Omental fat pad (tissue), 4 donors: ENCODE measurements around the gene RALGPS2. TPM values are rescaled to one million over a fixed set of nuclear protein-coding genes. Genes with fewer than 3 reads are reported as not detected.
"Not testable (repeated sequence)": the region's sequence is repeated elsewhere in the genome, so short reads cannot be mapped to it uniquely, and the experiment has no call there.

ENCODE experiments used
- ATAC-seq: fragments of 150-250 bp; one replicate; pipeline ENCODE4 v1.9.1; 2016; ENCODE audit warnings: mild to moderate bottlenecking, moderate library complexity; ENCODE audit not compliant: low FRiP score
- DNase-seq: peaks from one replicate; pipeline ENCODE4 v3.0.0-alpha.2; 2019; ENCODE audit warnings: low spot score
- total RNA-seq, 4 donors: library from RNA; depleted of rRNA; stranded (reverse); fragments of >200 nt; gene quantifications; one replicate each; pipeline ENCODE4 v1.1.0, GENCODE V29; 2016
- TF ChIP-seq, protein P1 (sequence below), 3 donors: fragments of 450-650 bp; IDR thresholded peaks; one replicate each; pipeline ENCODE4 v1.5.1; 2016 to 2017; ENCODE audit warnings: antibody characterized with exemption in 3 of 3, mild to moderate bottlenecking in 3 of 3, moderate library complexity in 2 of 3

RALGPS2 gene
- total RNA-seq, 4 donors from 2014 or later, result 13.1 to 32.1 (median 21.4) TPM

DNA sequence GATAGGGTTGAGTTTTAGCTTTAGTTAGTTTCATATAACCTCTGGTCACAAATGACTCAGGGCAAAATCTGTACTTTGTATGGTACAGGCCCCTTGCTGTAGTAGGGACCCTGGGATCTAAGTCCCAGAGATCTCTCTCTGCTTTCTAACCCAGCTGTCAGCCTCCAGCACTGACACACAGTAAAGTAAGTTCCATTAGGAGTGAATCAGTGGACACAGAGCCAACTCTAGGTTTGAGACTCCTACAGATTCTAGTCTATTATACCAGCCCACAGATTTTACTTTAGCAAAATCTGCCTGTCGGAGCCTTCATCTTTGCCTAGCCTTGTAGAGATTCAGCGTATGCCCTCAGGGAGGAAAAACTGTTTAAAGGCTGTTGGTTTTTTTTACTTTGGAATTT, 93.4 kb downstream of the RALGPS2 start:
- DNase-seq (no peak), ATAC-seq (no peak)
- TF ChIP-seq, protein P1, sequence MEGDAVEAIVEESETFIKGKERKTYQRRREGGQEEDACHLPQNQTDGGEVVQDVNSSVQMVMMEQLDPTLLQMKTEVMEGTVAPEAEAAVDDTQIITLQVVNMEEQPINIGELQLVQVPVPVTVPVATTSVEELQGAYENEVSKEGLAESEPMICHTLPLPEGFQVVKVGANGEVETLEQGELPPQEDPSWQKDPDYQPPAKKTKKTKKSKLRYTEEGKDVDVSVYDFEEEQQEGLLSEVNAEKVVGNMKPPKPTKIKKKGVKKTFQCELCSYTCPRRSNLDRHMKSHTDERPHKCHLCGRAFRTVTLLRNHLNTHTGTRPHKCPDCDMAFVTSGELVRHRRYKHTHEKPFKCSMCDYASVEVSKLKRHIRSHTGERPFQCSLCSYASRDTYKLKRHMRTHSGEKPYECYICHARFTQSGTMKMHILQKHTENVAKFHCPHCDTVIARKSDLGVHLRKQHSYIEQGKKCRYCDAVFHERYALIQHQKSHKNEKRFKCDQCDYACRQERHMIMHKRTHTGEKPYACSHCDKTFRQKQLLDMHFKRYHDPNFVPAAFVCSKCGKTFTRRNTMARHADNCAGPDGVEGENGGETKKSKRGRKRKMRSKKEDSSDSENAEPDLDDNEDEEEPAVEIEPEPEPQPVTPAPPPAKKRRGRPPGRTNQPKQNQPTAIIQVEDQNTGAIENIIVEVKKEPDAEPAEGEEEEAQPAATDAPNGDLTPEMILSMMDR (IDR thresholded peaks at IDR 0.05), result no peak

DNA sequence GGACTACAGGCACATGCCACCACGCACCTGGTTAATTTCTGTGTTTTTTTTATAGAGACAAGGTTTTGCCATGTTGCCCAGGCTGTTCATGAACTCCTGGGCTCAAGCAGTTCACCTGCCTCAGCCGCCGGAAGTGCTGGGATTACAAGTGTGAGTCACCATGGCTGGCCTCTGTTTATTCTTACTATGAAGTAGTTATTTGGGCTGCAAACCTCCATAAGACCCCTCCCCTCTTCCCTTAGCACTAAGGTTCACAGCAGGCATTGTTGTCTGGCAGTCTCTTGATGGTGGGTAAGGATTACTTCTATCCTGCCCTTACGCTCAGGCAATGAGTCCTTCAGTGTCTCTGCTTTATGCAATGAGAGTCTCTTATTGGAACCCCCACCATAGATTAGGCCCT, 94.1 kb downstream of the RALGPS2 start:
- ATAC-seq (no peak), DNase-seq (no peak)
- TF ChIP-seq, protein P1 (IDR thresholded peaks at IDR 0.05), result no peak

DNA sequence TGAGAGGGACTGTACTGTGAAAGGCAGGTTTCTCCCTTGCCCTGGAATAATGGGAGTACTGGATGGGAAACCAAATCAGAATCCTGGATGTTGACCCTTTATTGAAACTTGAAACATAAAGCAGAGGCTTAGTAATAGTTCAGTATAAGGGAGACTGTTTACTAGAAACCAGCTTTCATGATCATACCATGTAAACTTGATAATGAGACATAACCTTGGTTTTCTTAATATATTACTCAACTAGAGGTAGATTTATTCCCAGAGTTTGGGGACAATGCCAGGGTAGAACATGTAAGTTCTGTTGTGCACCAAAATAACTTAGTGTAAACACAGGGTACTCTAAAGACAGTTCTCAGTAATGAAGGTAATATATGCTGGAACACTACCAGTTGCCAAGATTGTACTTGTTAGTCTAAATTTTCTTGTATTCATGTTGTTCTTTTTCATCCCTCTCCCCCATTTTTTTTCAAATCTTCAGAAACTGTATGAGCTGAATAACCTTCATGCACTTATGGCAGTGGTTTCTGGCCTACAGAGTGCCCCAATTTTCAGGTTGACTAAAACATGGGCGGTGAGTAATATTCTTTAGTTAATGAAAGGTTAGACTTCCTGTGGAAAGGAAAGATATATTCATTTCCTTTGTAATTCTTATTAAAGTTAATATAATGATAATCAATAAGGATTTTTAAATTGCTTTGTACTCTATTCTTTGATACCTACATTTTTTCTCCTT, 96.3 kb downstream of the RALGPS2 start:
- ATAC-seq, result no peak
- TF ChIP-seq, protein P1 (IDR thresholded peaks at IDR 0.05), result no peak
- DNase-seq, result no peak

DNA sequence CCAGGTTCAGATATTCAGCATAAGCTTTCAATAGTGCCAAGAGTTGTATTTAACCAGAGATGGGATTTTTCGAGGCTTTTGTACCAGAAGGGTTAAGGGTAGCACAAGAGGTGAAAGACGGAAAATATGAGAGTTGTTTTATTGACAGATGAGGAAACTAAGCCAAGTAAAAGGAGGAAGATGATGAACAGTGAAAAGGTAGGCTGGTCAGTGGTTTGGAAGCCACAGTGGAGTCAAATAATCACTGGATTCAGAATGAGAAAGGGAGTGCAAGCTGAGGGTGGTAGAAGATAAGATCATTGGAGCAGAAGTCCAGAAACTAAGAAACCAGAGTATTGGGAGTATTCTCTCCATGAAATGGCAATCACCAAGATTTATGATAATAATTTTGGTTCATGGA, 100.1 kb downstream of the RALGPS2 start:
- ATAC-seq (no peak), DNase-seq (no peak)
- TF ChIP-seq, protein P1 (IDR thresholded peaks at IDR 0.05), result no peak

DNA sequence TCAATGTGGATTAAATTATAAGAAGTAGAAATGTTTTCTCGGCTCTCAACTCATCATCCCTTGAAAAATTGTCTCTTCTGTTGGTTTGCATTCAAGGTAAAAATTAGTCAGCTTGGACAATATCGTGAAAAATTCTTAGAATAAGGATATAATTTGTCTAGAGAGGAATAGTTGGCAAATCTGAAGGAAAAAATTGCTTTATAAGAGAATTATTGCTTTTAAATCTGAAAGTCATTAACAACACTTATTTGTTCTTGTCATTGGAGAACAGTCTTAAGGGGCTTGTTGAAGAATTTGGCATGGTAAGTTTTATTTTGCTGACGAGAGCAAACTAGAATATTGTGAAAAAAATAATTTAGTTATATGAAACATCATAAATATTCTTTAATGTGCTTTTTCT, 119.4 kb downstream of the RALGPS2 start:
- DNase-seq (no peak), ATAC-seq (no peak)
- TF ChIP-seq, protein P1 (IDR thresholded peaks at IDR 0.05), result no peak

DNA sequence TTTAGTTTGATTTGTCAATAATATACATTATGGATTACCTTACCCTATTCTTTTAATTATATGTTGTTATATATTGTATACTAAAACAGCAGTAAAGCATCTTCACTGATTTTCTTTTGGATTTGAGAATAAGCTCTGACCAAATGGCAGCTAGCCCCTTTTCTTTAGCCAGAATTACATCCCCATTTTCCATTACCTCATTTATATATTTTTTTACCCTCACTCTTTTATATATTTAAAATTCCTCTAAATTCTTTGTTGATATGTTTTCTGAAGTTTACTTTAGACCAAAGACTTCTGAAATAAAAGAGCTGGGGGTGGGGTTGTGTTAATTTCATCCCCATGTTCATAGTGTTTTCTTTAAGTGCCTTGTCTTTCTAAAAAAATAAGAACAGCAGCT, 121.3 kb downstream of the RALGPS2 start:
- ATAC-seq, result no peak
- no peak for DNase-seq
- TF ChIP-seq, protein P1 (IDR thresholded peaks at IDR 0.05), result no peak

DNA sequence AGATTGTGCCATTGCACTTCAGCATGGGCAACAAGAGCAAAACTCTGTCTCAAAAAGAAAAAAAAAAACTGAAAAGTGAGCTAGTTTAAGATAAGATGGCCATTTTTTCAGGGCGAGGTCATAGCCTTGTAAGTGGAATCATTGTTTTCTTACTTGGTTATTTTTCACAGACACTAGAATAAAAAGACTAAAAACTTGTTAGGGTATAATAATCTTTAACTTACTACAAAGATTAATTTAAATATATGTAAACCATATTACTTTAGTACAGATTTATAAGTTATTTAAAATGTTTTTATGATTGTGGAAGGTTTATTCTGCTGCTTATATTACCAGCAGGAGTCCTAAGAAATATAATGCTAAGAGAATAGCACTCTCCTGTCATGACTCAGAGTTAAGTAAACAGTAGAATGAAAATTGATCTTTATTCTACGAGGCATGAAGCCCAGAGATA, 122.4 kb downstream of the RALGPS2 start:
- TF ChIP-seq, protein P1 (IDR thresholded peaks at IDR 0.05), result no peak
- no peak for DNase-seq
- no peak for ATAC-seq

DNA sequence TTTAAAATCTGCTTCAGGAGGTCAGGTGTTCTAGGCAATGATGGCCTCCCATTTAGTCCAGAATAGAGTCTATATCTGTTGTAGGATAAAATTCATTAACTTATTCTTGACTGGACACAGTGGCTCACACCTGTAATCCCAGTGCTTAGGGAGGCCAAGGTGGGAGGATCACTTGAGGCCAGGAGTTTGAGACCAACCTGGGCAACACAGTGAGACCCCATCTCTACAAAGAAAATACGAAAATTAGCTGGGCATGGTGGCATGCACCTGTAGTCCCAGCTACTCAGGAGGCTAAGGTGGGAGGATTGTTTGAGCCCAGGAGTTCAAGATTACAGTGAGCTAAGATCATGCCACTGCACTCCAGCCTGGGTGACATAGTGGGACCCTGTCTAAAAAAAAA, 122.9 kb downstream of the RALGPS2 start:
- not testable (repeated sequence) for DNase-seq, ATAC-seq
